ENCODE measurements around the gene CTU1.
"Not testable (repeated sequence)": the region's sequence is repeated elsewhere in the genome, so short reads cannot be mapped to it uniquely, and the experiment has no call there.

Gene CTU1

GRCh38 chr19:51108066-51108804 is at the start of gene CTU1:
TSS of gene CTU1 (minus strand) at chr19:51108409. CDS start at chr19:51104569, 3,840 bp downstream.
- DNase-seq (ENCODE audit: low read depth), result peak; percentile 99

- no peak for DNase-seq (ENCODE audit: low read depth)
Measured at GRCh38 chr19:51157265-51157664, 49.1 kb upstream of the CTU1 start.

GRCh38 chr19:51156710-51157109 is 48.5 kb upstream of the CTU1 start:
- DNase-seq (ENCODE audit: low read depth), result no peak

- no peak for DNase-seq (ENCODE audit: low read depth)
Measured at GRCh38 chr19:51150627-51151026, 42.4 kb upstream of the CTU1 start.

- DNase-seq (ENCODE audit: low read depth), result no peak
Measured at GRCh38 chr19:51148580-51148979, 40.4 kb upstream of the CTU1 start.

GRCh38 chr19:51147663-51148062 is 39.5 kb upstream of the CTU1 start:
- no peak for DNase-seq (ENCODE audit: low read depth)

GRCh38 chr19:51146751-51147150 is 38.5 kb upstream of the CTU1 start:
- no peak for DNase-seq (ENCODE audit: low read depth)

GRCh38 chr19:51145916-51146493 is 37.8 kb upstream of the CTU1 start:
- DNase-seq (ENCODE audit: low read depth), result no peak

GRCh38 chr19:51144482-51145045 is 36.4 kb upstream of the CTU1 start:
- DNase-seq (ENCODE audit: low read depth), result no peak

- no peak for DNase-seq (ENCODE audit: low read depth)
Measured at GRCh38 chr19:51143486-51143885, 35.3 kb upstream of the CTU1 start.

GRCh38 chr19:51142809-51143475 is 34.7 kb upstream of the CTU1 start:
- DNase-seq (ENCODE audit: low read depth), result not testable (repeated sequence)

- no peak for DNase-seq (ENCODE audit: low read depth)
Measured at GRCh38 chr19:51142119-51142518, 33.9 kb upstream of the CTU1 start, which contains the start of gene SIGLEC7. TSS of gene SIGLEC7 (plus strand) at chr19:51142301. CDS start at chr19:51142370, 69 bp downstream.

GRCh38 chr19:51141181-51141580 is 33.0 kb upstream of the CTU1 start:
- no peak for DNase-seq (ENCODE audit: low read depth)

- DNase-seq (ENCODE audit: low read depth), result no peak
Measured at GRCh38 chr19:51140441-51140840, 32.2 kb upstream of the CTU1 start.

- DNase-seq (ENCODE audit: low read depth), result no peak
Measured at GRCh38 chr19:51139299-51140014, 31.2 kb upstream of the CTU1 start.

GRCh38 chr19:51138549-51138979 is 30.4 kb upstream of the CTU1 start:
- DNase-seq (ENCODE audit: low read depth), result no peak

GRCh38 chr19:51137792-51138425 is 29.7 kb upstream of the CTU1 start:
- no peak for DNase-seq (ENCODE audit: low read depth)

- no peak for DNase-seq (ENCODE audit: low read depth)
Measured at GRCh38 chr19:51136851-51137551, 28.8 kb upstream of the CTU1 start.

GRCh38 chr19:51135986-51136762 is 28.0 kb upstream of the CTU1 start:
- no peak for DNase-seq (ENCODE audit: low read depth)

GRCh38 chr19:51135004-51135403 is 26.8 kb upstream of the CTU1 start:
- no peak for DNase-seq (ENCODE audit: low read depth)
